Motor neuron (in vitro differentiated cells): ENCODE measurements around the gene DUSP5. TPM values are rescaled to one million over a fixed set of nuclear protein-coding genes. Genes with fewer than 3 reads are reported as not detected.
"Not testable (repeated sequence)": the region's sequence is repeated elsewhere in the genome, so short reads cannot be mapped to it uniquely, and the experiment has no call there.

Source experiments
- ATAC-seq, 8 experiments: fragments of 200-7000 bp; cut with Tn5 transposase; replicated peaks in 6 of 8; 2 replicates each; pipeline ENCODE4 v1.8.0; 2021; ENCODE audit warnings: mild to moderate bottlenecking in 8 of 8, moderate library complexity in 8 of 8
- H3K27ac ChIP-seq, 2 donors: fragments of 250-450 bp; sonication (Bioruptor Pico); 2 replicates each; pipeline ENCODE4 v1.9.0; 2021; ENCODE audit warnings: antibody characterized with exemption in 2 of 2, mild to moderate bottlenecking in 2 of 2, moderate library complexity in 1 of 2
- H3K4me1 ChIP-seq, 2 donors: fragments of 250-450 bp; sonication (Bioruptor Pico); replicated peaks in 1 of 2; 2 replicates each; pipeline ENCODE4 v1.6.1; 2021; ENCODE audit warnings: antibody characterized with exemption in 2 of 2, mild to moderate bottlenecking in 2 of 2, moderate library complexity in 1 of 2
- H3K4me3 ChIP-seq, 5 donors: fragments of 250-450 bp; sonication (Bioruptor Pico); 2 replicates each; pipeline ENCODE4 v1.9.0; 2021; ENCODE audit warnings: antibody characterized with exemption in 5 of 5, mild to moderate bottlenecking in 5 of 5, moderate library complexity in 4 of 5
- WGBS, 10 experiments: fragments of 450-650 bp; shearing (Covaris generic); methylation state at CpG; one replicate each; pipeline ENCODE4 v1.0.0; 2022; 5-methylcytosine and 5-hydroxymethylcytosine counted together
- in situ Hi-C, 9 experiments: fragments of 400-800 bp; cut with MboI; loops; one replicate each; pipeline ENCODE4 v1.15.0; 2021; ENCODE audit warnings: low sequenced_read_pairs in 9 of 9, low pct_unique_long_range_greater_than_20kb in 2 of 9; ENCODE audit not compliant: unreplicated experiment in 9 of 9
- total RNA-seq, 8 experiments: library from RNA; unstranded; fragments of 300-600 nt; gene quantifications; 2 replicates each; pipeline versions ENCODE4 v1.2.3 to v1.2.4, GENCODE V29; 2022

The DUSP5 gene
- total RNA-seq, 8 experiments from 2014 or later: 2.5 to 24.4 (median 4.1) TPM

DNA sequence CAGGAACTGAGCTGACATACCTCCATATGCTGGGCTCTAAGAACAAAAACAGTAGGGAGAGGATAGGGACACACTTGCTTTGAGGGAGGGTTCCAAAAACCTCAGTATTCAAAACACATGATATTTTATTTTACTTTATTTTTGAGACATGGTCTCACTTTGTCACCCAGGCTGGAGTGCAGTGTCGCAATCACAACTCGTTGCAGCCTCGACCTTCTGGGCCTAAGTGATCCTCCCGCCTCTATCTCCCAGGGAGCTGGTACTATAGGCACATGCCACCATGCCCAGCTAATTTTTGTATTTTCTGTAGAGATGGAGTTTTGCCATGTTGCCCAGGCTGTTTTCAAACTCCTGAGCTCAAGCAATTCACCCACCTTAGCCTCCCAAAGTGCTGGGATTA is 34.9 kb downstream of the DUSP5 start:
- in situ Hi-C loops: loop anchor here in 5 of 9 experiments (25.0 kb wide), 3 partner anchors 170 to 395 kb away; partner anchors contain the start of gene SMNDC1 (in 2 of the 5)
- WGBS, 10 experiments: 70 to 100% (median 87%) methylated on average over 1 to 4 of the region's 4 CpGs; no CpG with 5 or more reads in 4 of the 10 experiments
- not testable (repeated sequence) for H3K4me1 ChIP-seq, H3K4me3 ChIP-seq, H3K27ac ChIP-seq, ATAC-seq

DNA sequence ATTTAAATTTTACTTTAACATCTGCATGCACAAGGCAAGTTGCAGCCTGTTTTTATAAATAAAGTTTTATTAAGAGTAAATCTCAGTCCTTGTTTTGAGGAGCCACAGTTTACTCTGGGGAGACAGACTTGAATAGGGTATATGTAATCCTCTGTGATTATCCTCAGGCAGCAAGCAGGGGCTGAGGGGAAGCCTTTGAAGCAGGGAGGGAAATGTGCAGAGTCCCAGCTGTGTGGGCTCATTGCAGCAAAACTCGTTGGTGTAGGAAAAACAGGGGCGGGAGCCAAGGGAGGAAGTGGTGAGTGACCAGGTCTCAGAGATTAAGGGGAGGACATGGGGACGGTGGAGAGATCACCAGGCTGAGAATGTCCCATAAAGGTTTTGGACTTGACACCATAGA is 35.4 kb downstream of the DUSP5 start:
- in situ Hi-C loops: loop anchor here in 5 of 9 experiments (25.0 kb wide), 3 partner anchors 171 to 396 kb away; partner anchors contain the start of gene SMNDC1 (in 2 of the 5)
- no peak for ATAC-seq

DNA sequence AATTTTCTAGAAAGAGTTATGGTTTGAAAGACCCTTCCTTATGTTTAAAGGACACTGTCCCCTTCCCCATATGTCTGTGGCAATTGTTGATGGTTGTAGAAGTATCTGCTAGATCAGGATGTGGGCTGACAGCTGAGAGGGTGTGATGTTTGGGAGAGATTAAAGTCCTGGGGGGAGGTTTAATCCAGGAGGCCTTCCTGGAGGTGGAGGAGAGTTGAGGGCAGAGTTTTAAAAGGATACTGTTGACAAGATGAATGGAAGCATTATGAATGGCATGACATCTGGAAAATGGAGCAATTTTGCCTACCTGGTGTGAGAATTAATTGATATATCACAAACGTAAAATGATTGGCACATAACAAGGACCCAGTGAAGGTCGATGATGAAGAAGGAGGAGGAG is 36.9 kb downstream of the DUSP5 start:
- H3K27ac ChIP-seq: no peak overlapping the region
- in situ Hi-C loops: loop anchor here in 5 of 9 experiments (25.0 kb wide), 3 partner anchors 172 to 397 kb away; partner anchors contain the start of gene SMNDC1 (in 2 of the 5)
- WGBS, 10 experiments: 38 to 100% (median 70%) methylated on average over 1 to 2 of the region's 2 CpGs; no CpG with 5 or more reads in 4 of the 10 experiments
- ATAC-seq: no peak
- H3K4me1 ChIP-seq: no peaks in the 10 kb centered on the region
- no peak overlapping the region for H3K4me3 ChIP-seq

More for the DNA sequence above, 35.4 kb downstream of the DUSP5 start:
- WGBS, 10 experiments: 9 to 80% (median 47%) methylated on average over 1 to 3 of the region's 3 CpGs; no CpG with 5 or more reads in 1 of the 10 experiments
- H3K4me3 ChIP-seq: no peak overlapping the region
- H3K27ac ChIP-seq: no peak overlapping the region
- H3K4me1 ChIP-seq: no peaks in the 10 kb centered on the region

DNA sequence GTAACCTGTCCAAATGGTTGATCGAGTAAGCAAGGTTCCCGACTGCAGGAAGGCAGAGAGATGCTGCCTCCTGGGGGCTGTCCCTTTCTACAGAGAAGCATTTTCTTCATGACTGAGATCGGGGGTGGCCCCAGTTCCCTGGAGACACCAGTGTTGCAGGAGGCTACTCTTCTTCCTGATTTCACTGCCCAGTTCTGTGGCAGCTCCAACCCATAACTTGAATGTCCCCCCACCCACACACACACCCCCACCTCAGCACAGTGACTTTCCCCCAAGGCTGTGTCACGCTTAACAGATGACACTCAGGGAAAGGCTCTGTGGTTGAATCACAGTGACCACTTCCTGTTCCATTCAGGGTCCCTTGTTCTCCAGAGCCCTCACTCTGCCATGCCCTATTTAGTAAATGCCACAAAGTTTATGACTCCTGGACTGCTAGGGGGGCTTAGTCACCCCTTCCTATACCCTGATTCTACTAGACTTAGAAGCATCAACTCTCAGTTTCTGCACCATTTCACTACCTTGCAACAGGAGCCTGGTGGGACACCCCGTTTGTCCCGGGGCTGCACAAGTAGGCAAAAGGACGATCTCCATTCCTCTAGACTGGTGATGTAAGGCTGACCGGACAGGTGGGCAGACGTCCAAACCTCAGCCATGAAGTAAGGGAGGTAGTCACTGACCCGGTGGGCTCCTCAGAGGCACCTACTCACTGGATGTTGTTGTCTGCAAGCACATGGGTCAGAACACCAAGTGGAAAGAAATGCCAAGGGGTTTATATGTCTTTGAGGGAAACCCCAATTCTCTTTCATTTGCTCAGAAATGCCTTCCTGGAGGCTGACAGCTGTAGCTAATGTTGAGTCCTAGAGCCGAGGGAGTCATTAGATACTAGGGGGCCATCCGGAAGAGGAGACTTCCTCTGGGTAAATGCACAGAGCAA is 38.5 kb downstream of the DUSP5 start:
- H3K4me3 ChIP-seq: no peak overlapping the region
- ATAC-seq: peak in 2 of 8 experiments; percentile 25 to 57
- H3K4me1 ChIP-seq: no peaks in the 10 kb centered on the region
- WGBS, 10 experiments: 0 to 81% (median 42%) methylated on average over 2 to 5 of the region's 12 CpGs; no CpG with 5 or more reads in 1 of the 10 experiments
- H3K27ac ChIP-seq: no peak overlapping the region
- in situ Hi-C loops: loop anchor here in 5 of 9 experiments (25.0 kb wide), 3 partner anchors 174 to 399 kb away; partner anchors contain the start of gene SMNDC1 (in 2 of the 5)

DNA sequence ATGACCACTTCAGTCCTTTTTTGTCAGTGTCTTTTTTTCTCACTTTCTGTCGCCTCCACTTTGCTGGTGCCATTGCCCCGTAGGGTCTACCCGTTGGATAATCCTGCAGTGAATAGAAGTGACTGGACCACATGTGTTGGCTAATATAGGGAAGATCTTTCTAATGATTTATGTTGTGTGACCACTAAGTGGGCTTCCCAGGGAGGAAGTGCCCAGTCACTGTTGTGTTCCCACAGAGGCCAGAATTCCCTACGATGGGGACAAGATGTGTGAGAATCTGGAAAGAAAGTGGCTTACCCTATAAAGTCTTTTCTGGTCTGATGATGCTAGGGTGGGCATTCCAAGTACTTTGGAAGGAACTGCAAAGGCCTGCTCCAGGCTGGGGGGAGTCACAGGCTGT is 41.4 kb downstream of the DUSP5 start:
- Histone ChIP-seq H3K4me1 (no peaks in the 10 kb centered on the region), H3K27ac (no peak overlapping the region), H3K4me3 (no peak overlapping the region)
- 63 to 100% (median 100%) methylated on average over 1 to 4 of the region's 4 CpGs for WGBS, 10 experiments
- in situ Hi-C loops: loop anchor here in 5 of 9 experiments (25.0 kb wide), 3 partner anchors 177 to 402 kb away; partner anchors contain the start of gene SMNDC1 (in 2 of the 5)
- ATAC-seq: no peak

DNA sequence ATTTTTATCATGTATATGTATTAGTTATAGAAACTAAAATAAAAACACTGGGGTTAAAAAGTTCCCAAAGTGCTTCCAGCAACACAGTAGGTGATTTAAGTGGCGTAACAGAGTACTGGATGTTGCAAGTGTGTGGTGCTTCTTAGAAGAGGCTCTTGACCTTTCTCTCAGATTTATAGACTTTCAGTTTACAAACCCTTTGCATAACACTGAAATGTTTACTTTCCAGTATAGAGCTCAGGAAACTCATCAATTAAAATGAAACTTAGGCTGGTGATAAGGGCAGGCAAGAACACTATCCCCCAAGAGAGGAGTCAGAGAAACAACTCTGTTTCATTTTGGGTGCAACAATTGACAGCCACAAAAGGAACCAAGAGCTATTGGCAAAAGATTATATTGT is 42.3 kb downstream of the DUSP5 start:
- H3K27ac ChIP-seq: no peak overlapping the region
- no peak for ATAC-seq
- WGBS, 10 experiments: 80 to 100% (median 94%) methylated on average over 1 of the region's 1 CpG; no CpG with 5 or more reads in 6 of the 10 experiments
- H3K4me3 ChIP-seq: no peak overlapping the region
- no peaks in the 10 kb centered on the region for H3K4me1 ChIP-seq
- in situ Hi-C loops: loop anchor here in 8 of 9 experiments (10.0 to 25.0 kb wide), 4 partner anchors 178 to 403 kb away; partner anchors contain the start of gene SMNDC1 (in 2 of the 8)

DNA sequence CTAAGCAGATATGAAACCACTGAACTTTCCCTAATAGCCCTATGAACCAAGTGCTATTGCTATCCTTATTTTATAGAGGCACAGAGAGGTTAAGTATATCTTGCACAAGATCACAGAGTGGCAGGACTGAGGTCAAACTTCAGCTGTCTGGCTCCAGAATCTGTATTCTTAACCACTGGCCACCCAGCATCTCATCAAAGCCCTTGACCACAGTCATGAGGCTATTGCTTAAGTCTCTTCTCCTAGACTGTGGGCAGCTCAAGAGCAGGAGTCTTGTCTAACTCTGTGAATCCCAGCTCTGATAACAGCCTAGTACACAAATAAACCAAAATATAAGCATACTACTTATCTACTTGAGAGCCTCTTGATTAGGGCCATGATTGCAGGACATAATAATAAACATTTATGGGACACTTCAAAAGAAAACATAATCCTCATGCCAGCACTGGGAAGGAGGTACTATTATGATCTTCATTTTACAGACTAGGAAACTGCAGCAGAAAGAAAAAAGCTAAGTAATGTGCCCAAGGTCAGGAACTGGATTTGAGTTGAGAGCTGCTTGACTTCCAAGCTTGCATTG is 47.3 kb downstream of the DUSP5 start:
- in situ Hi-C loops: loop anchor here in 8 of 9 experiments (10.0 to 25.0 kb wide), 4 partner anchors 183 to 408 kb away; partner anchors contain the start of gene SMNDC1 (in 2 of the 8)
- no peak for ATAC-seq
- Histone ChIP-seq H3K4me3 (no peak overlapping the region), H3K27ac (no peak overlapping the region), H3K4me1 (peaks cover 0 to 5% of the 10 kb centered on the region in 2 donors)

DNA sequence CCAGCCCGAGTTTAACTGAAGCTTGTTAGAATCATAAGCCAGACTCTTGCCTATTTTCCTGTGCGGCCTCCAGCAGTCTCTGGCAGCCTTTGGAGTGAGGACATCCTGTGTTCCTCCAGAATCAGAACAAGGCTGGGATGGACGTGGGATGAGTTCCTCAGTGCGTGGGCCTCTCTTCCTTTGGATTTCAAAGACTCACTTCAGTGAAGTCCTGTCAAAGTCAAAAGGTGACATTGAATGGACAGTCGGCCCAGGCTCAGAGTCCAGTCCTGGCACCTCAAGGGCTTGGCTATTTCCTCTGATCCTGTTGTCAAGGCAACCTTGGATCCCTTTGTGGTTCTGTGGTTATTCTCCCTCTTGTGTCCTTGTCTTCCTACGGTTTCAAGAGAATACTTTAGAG is 48.4 kb downstream of the DUSP5 start:
- no peak for ATAC-seq
- 0 to 92% (median 65%) methylated on average over 1 to 4 of the region's 6 CpGs; no CpG with 5 or more reads in 3 of the 10 experiments for WGBS, 10 experiments
- no peak overlapping the region for H3K27ac ChIP-seq
- H3K4me3 ChIP-seq: no peak overlapping the region
- peaks cover 0 to 5% of the 10 kb centered on the region in 2 donors for H3K4me1 ChIP-seq
- in situ Hi-C loops: loop anchor here in 8 of 9 experiments (10.0 to 25.0 kb wide), 4 partner anchors 184 to 409 kb away; partner anchors contain the start of gene SMNDC1 (in 2 of the 8)

DNA sequence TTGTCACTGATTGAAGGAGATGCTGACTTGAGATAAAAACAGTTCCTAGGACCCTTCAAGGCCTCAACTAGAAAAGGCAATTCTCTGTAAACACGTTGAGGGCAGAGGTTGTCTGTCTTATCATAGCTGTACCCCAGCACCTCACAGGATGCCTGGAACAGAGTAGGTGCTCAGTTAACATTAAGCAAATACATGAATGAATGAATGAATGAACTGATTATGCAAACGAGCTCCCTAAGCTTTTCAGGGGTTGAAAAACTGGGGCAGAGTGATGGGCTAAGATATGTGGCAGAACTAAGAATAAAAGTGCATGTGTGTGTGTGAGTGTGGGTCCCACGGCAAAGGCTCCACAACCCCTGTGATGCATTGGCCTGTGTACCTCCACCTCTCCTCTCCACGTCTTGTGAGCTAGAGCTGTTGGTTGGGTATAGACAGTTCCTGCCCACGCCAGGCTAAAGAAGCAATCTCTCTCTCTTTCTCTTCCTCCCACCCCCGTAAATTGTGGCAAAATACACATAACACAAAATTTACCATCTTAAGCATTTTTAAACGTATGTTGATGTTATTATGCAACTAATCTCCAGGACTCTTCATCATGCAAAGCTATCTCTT is 48.9 kb downstream of the DUSP5 start:
- ATAC-seq: no peak
- H3K4me1 ChIP-seq: peaks cover 0 to 5% of the 10 kb centered on the region in 2 donors
- in situ Hi-C loops: loop anchor here in 8 of 9 experiments (10.0 to 25.0 kb wide), 4 partner anchors 184 to 409 kb away; partner anchors contain the start of gene SMNDC1 (in 2 of the 8)

DNA sequence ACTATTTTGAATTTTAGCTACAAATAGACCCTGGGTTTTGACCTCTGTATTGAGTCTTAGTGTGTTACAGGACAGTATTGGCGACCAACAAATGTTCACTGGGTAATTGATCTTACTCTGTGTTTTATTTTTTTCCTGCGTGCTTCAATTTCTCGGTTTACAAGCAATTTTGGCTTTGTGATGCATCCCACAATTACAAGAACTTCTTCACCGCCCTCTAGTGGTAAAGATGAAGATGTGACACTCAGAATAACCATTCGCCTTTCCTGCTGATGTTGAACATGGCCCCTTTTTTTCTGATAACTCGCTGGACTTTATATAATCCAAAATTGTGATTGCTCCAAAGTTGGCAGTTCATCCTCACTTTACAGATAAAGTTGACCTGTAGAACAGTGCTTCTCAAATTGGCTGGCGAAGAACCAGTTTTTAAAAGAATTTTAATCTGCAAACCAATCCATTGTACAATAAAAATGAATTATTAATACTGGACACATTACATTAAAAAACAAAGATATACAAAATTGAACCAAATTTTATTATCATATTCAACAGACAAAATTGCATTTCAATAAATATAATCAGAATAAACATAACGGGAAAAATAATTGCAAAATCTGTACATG is 49.5 kb downstream of the DUSP5 start:
- in situ Hi-C loops: loop anchor here in 8 of 9 experiments (10.0 to 25.0 kb wide), 4 partner anchors 185 to 410 kb away; partner anchors contain the start of gene SMNDC1 (in 2 of the 8)
- Histone ChIP-seq H3K4me3 (no peak overlapping the region), H3K27ac (no peak overlapping the region), H3K4me1 (peaks cover 0 to 5% of the 10 kb centered on the region in 2 donors)
- WGBS, 10 experiments: 7 to 21% (median 14%) methylated on average over 4 to 8 of the region's 8 CpGs
- ATAC-seq: peak; percentile 26 to 75 (median 54)

More for the DNA sequence above, 48.9 kb downstream of the DUSP5 start:
- WGBS, 10 experiments: 0 to 100% (median 60%) methylated on average over 1 to 4 of the region's 7 CpGs; no CpG with 5 or more reads in 1 of the 10 experiments
- no peak overlapping the region for H3K27ac ChIP-seq
- H3K4me3 ChIP-seq: no peak overlapping the region

DNA sequence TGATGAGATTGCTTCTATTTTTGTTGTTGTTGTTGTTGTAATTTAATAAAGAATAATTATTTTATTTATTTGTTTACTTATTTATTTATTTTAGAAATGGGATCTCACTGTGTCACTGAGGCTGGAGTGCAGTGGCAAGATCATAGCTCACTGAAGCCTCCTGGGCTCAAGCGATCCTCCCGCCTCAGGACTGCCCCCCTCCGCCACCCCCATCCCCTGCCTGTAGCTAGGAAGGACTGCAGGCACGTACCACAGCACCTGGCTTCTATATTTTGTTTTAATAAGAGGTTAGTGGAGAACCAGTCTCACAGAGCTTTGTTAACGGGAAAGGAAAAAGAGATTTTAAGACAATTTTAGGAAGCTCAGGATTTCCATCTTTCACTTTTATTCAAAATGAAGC is 50.3 kb downstream of the DUSP5 start:
- WGBS, 10 experiments: 0 to 88% (median 63%) methylated on average over 1 to 3 of the region's 5 CpGs; no CpG with 5 or more reads in 2 of the 10 experiments
- peaks cover 0 to 5% of the 10 kb centered on the region in 2 donors for H3K4me1 ChIP-seq
- no peak overlapping the region for H3K27ac ChIP-seq
- ATAC-seq: no peak
- in situ Hi-C loops: loop anchor here in 8 of 9 experiments (10.0 to 25.0 kb wide), 4 partner anchors 186 to 411 kb away; partner anchors contain the start of gene SMNDC1 (in 2 of the 8)
- H3K4me3 ChIP-seq: no peak overlapping the region
